Measurements from ENCODE around the gene CLK3. TPM values are rescaled to one million over a fixed set of nuclear protein-coding genes. Genes with fewer than 3 reads are reported as not detected.
A peak's percentile ranks its signal among the peaks of the same experiment; 100 is the strongest.

The CLK3 gene
- polyA plus RNA-seq, 1 of the 3 experiments (the other 2 are of a cell fraction): 67.7 TPM

GRCh38 chr15:74622758-74623157 lies 7.1 kb downstream of the CLK3 start:
- TF ChIP-seq EP300 (IDR thresholded peaks at IDR 0.05; ENCODE audit: borderline replicate concordance in 1 of 2, low read depth in 1 of 2, low read length in 1 of 2) (no peak), PBX3 (IDR thresholded peaks at IDR 0.05) (no peak), NFIC (IDR thresholded peaks at IDR 0.05; ENCODE audit: borderline replicate concordance) (no peak), RXRA (IDR thresholded peaks at IDR 0.05; ENCODE audit: borderline replicate concordance, low read depth) (no peak), POLR2AphosphoS5 (IDR thresholded peaks at IDR 0.05; ENCODE audit: low read depth, low read length) (no peak), FOXJ3 (CRISPR knock-in tag; IDR thresholded peaks at IDR 0.05) (no peak), ELF1 (IDR thresholded peaks at IDR 0.05) (no peak), FOXM1 (IDR thresholded peaks at IDR 0.05; ENCODE audit: low read depth) (no peak), REST (IDR thresholded peaks at IDR 0.05; ENCODE audit: low read depth, low read length) (no peak)
- H4K20me1 ChIP-seq (ENCODE audit: insufficient read depth): peaks cover 74% of the 10 kb centered on the region
- no peak overlapping the region for H3K9ac ChIP-seq
- POLR2A ChIA-PET: interaction anchor here (2.1 kb wide), 1 partner anchor 9 kb away, joined by 5 read pairs; no protein-coding TSS in a partner anchor
- no peaks in the 10 kb centered on the region for H3K27me3 ChIP-seq (ENCODE audit: insufficient read depth)
- H3F3A ChIP-seq (replicated peaks; ENCODE audit: insufficient read depth): peaks cover 12% of the 10 kb centered on the region
- H3K9me3 ChIP-seq: no peaks in the 10 kb centered on the region
- DNase-seq: no peak
- CTCF ChIA-PET: interaction anchor here (1.4 to 39.4 kb wide), 4 partner anchors 12 to 150 kb away, joined by 3 to 1109 read pairs (median 124); partner anchors contain the start of gene CSK
- WGBS (ENCODE audit: low lambda C conversion rate): 90% methylated on average over 2 of the region's 3 CpGs
- peaks cover 58% of the 10 kb centered on the region for H3K79me2 ChIP-seq (ENCODE audit: insufficient read depth)
- H3K36me3 ChIP-seq (replicated peaks in 1 of 2; ENCODE audit: control insufficient read depth in 1 of 2, insufficient read depth in 2 of 2, low read length in 1 of 2): peaks cover 37 to 94% of the 10 kb centered on the region in 2 experiments
- no peak overlapping the region for H3K4me2 ChIP-seq
- peaks cover 0 to 10% of the 10 kb centered on the region in 2 experiments; a peak in 1 of 4 replicates for H3K4me1 ChIP-seq (ENCODE audit: control insufficient read depth in 1 of 2, insufficient read depth in 2 of 2, low read depth in 1 of 2, low read length in 1 of 2)
- no peak overlapping the region for H3K4me3 ChIP-seq (ENCODE audit: low read depth in 2 of 2, low read length in 1 of 2)
- H3K9me2 ChIP-seq: no peaks in the 10 kb centered on the region
- no peak overlapping the region for H2AFZ ChIP-seq (ENCODE audit: low read depth)
- no peak overlapping the region for H3K27ac ChIP-seq (ENCODE audit: low read depth in 2 of 2, low read length in 1 of 2)

- peaks cover 12% of the 10 kb centered on the region for H3F3A ChIP-seq (replicated peaks; ENCODE audit: insufficient read depth)
- no peaks in the 10 kb centered on the region for H3K9me3 ChIP-seq
- no peak overlapping the region for H3K4me2 ChIP-seq
- H3K27me3 ChIP-seq (ENCODE audit: insufficient read depth): no peaks in the 10 kb centered on the region
- no peak for TF ChIP-seq USF2 (IDR thresholded peaks at IDR 0.05; ENCODE audit: borderline replicate concordance, low read depth, low read length)
- TF ChIP-seq POLR2AphosphoS5 (IDR thresholded peaks at IDR 0.05; ENCODE audit: low read depth, low read length): 0 out of 2 replicates have a peak, but pooled peaks have one; percentile 26
- peaks cover 0 to 6% of the 10 kb centered on the region in 2 experiments; a peak in 1 of 4 replicates for H3K4me1 ChIP-seq (ENCODE audit: control insufficient read depth in 1 of 2, insufficient read depth in 2 of 2, low read depth in 1 of 2, low read length in 1 of 2)
- no peak overlapping the region for H3K4me3 ChIP-seq (ENCODE audit: low read depth in 2 of 2, low read length in 1 of 2)
- H3K79me2 ChIP-seq (ENCODE audit: insufficient read depth): peaks cover 44% of the 10 kb centered on the region; the same call in 1 of the 2 replicates
- no peaks in the 10 kb centered on the region for H3K9me2 ChIP-seq
- H4K20me1 ChIP-seq (ENCODE audit: insufficient read depth): peaks cover 63% of the 10 kb centered on the region
- no peak overlapping the region for H2AFZ ChIP-seq (ENCODE audit: low read depth)
- 79% methylated on average over 7 of the region's 7 CpGs for WGBS (ENCODE audit: low lambda C conversion rate)
- no peak overlapping the region for H3K9ac ChIP-seq
- ChIA-PET POLR2A (interaction anchor here (2.1 kb wide), 1 partner anchor 7 kb away, joined by 5 read pairs; no protein-coding TSS in a partner anchor), CTCF (interaction anchor here (1.2 to 39.4 kb wide), 5 partner anchors 11 to 278 kb away, joined by 3 to 1109 read pairs (median 5); partner anchors contain the start of gene CSK)
- no peak for DNase-seq
- no peak overlapping the region for H3K27ac ChIP-seq (ENCODE audit: low read depth in 2 of 2, low read length in 1 of 2)
- peaks cover 44 to 99% of the 10 kb centered on the region in 2 experiments for H3K36me3 ChIP-seq (replicated peaks in 1 of 2; ENCODE audit: control insufficient read depth in 1 of 2, insufficient read depth in 2 of 2, low read length in 1 of 2)
Observed at GRCh38 chr15:74624020-74624602, 8.5 kb downstream of the CLK3 start.

Measured in SK-N-SH (cell line).